DOHH2 (cell line): ENCODE data around the gene SSBP3.

ENCODE experiments used
- H3F3A ChIP-seq: fragments of 200-600 bp; sonication (generic), shearing (Covaris generic); 2 replicates; pipeline ENCODE4 v1.6.0; 2016; ENCODE audit warnings: antibody characterized with exemption, mild to moderate bottlenecking; ENCODE audit not compliant: control insufficient read depth, insufficient read depth
- H3K27ac ChIP-seq: fragments of 200-600 bp; sonication (generic); 2 replicates; pipeline ENCODE4 v1.5.1; 2014; ENCODE audit warnings: low read depth, mild to moderate bottlenecking, low read length, moderate library complexity
- H3K27me3 ChIP-seq: fragments of 200-600 bp; sonication (generic); 2 replicates; pipeline ENCODE4 v1.6.1; 2014; ENCODE audit warnings: mild to moderate bottlenecking, low read length, mixed read lengths; ENCODE audit not compliant: control insufficient read depth
- H3K36me3 ChIP-seq: fragments of 200-600 bp; sonication (generic); 2 replicates; pipeline ENCODE4 v1.6.1; 2014; ENCODE audit warnings: mild to moderate bottlenecking, low read length, moderate library complexity, mixed read lengths; ENCODE audit not compliant: control insufficient read depth
- H3K4me1 ChIP-seq: fragments of 200-600 bp; sonication (generic); 2 replicates; pipeline ENCODE4 v1.6.1; 2014; ENCODE audit warnings: mild to moderate bottlenecking, low read length, mixed read lengths; ENCODE audit not compliant: control insufficient read depth
- H3K4me2 ChIP-seq: fragments of 200-600 bp; sonication (generic); 2 replicates; pipeline ENCODE4 v1.6.0; 2014; ENCODE audit warnings: mild to moderate bottlenecking, low read length, moderate library complexity
- H3K4me3 ChIP-seq: fragments of 200-600 bp; sonication (generic); 2 replicates; pipeline ENCODE4 v1.5.1; 2014; ENCODE audit warnings: mild to moderate bottlenecking, low read length, mixed read lengths
- H3K79me2 ChIP-seq: fragments of 200-600 bp; sonication (generic); 2 replicates; pipeline ENCODE4 v1.6.1; 2014; ENCODE audit warnings: mild to moderate bottlenecking, low read length, mixed read lengths; ENCODE audit not compliant: control insufficient read depth
- H3K9me2 ChIP-seq: fragments of 200-600 bp; sonication (generic); replicated peaks from 2 replicates; pipeline ENCODE4 v1.6.1; 2014; ENCODE audit warnings: mild to moderate bottlenecking, low read length, mixed read lengths; ENCODE audit not compliant: control insufficient read depth
- H3K9me3 ChIP-seq: fragments of 200-600 bp; sonication (generic); 2 replicates; pipeline ENCODE4 v1.6.1; 2014; ENCODE audit warnings: antibody characterized with exemption, low read length, mixed read lengths; ENCODE audit not compliant: control insufficient read depth, insufficient read depth
- H4K20me1 ChIP-seq: fragments of 200-600 bp; sonication (generic); 2 replicates; pipeline ENCODE4 v1.6.0; 2014; ENCODE audit warnings: low read depth, mild to moderate bottlenecking, antibody characterized with exemption, low read length, moderate library complexity; ENCODE audit not compliant: control insufficient read depth, insufficient read depth
- CTCF ChIP-seq: fragments of 200-600 bp; sonication (generic); IDR thresholded peaks from one replicate; pipeline ENCODE4 v1.5.1; 2014; ENCODE audit warnings: antibody characterized with exemption, mild to moderate bottlenecking, low read depth, low read length; ENCODE audit not compliant: poor library complexity, severe bottlenecking
- EZH2phosphoT487 ChIP-seq: fragments of 200-600 bp; sonication (generic); IDR thresholded peaks from 2 replicates; pipeline ENCODE4 v1.6.1; 2017; ENCODE audit warnings: borderline replicate concordance, mild to moderate bottlenecking, antibody characterized with exemption, low read length, moderate library complexity, mixed read lengths

Gene SSBP3

GRCh38 chr1:54273092-54273794 lies 133.0 kb downstream of the SSBP3 start:
- no peaks in the 10 kb centered on the region for H3K79me2 ChIP-seq
- TF ChIP-seq CTCF (peak; percentile 62), EZH2phosphoT487 (no peak)
- H4K20me1 ChIP-seq: no peaks in the 10 kb centered on the region
- no peaks in the 10 kb centered on the region for H3K9me3 ChIP-seq
- no peak overlapping the region for H3K4me3 ChIP-seq
- H3F3A ChIP-seq: no peaks in the 10 kb centered on the region
- H3K9me2 ChIP-seq: no peaks in the 10 kb centered on the region
- no peaks in the 10 kb centered on the region for H3K27me3 ChIP-seq
- H3K4me1 ChIP-seq: peaks cover 15% of the 10 kb centered on the region
- H3K27ac ChIP-seq: no peak overlapping the region
- no peaks in the 10 kb centered on the region for H3K36me3 ChIP-seq
- peak overlapping the region; percentile 29; the same call in 1 of the 2 replicates for H3K4me2 ChIP-seq

GRCh38 chr1:54272772-54273091 lies 133.5 kb downstream of the SSBP3 start:
- Histone ChIP-seq H3K36me3 (no peaks in the 10 kb centered on the region), H3K4me2 (no peak overlapping the region), H3K79me2 (no peaks in the 10 kb centered on the region), H3K27ac (no peak overlapping the region), H3F3A (no peaks in the 10 kb centered on the region), H3K4me3 (no peak overlapping the region), H3K27me3 (no peaks in the 10 kb centered on the region), H3K9me2 (no peaks in the 10 kb centered on the region), H3K9me3 (no peaks in the 10 kb centered on the region), H3K4me1 (peaks cover 15% of the 10 kb centered on the region), H4K20me1 (no peaks in the 10 kb centered on the region)
- TF ChIP-seq CTCF (no peak), EZH2phosphoT487 (no peak)

- Histone ChIP-seq H3K4me2 (no peak overlapping the region), H4K20me1 (no peaks in the 10 kb centered on the region), H3K9me3 (no peaks in the 10 kb centered on the region), H3K4me3 (no peak overlapping the region), H3K27ac (no peak overlapping the region), H3K4me1 (peaks cover 15% of the 10 kb centered on the region), H3K36me3 (no peaks in the 10 kb centered on the region), H3K9me2 (no peaks in the 10 kb centered on the region), H3F3A (no peaks in the 10 kb centered on the region), H3K27me3 (no peaks in the 10 kb centered on the region), H3K79me2 (no peaks in the 10 kb centered on the region)
- TF ChIP-seq CTCF: no peak
- TF ChIP-seq EZH2phosphoT487: no peak
These were observed 134.1 kb downstream of the SSBP3 start for GRCh38 chr1:54272134-54272533.
